GM12892 (cell line): ENCODE results near the gene OLFML1.

Source experiments
- POLR2A ChIP-seq: IDR thresholded peaks from 2 replicates; pipeline ENCODE4 v1.6.1; 2011; ENCODE audit warnings: low read depth, low read length, control low read depth
- POLR2AphosphoS5 ChIP-seq: IDR thresholded peaks from 2 replicates; pipeline ENCODE4 v1.6.1; 2011; ENCODE audit warnings: low read depth, low read length, control low read depth
- TAF1 ChIP-seq: IDR thresholded peaks from 2 replicates; pipeline ENCODE4 v1.6.1; 2011; ENCODE audit warnings: low read depth, mild to moderate bottlenecking, control low read depth, low read length, borderline replicate concordance

GRCh38 chr11:7548659-7549274, 63.5 kb downstream of the OLFML1 start:
- TF ChIP-seq POLR2A (no peak), POLR2AphosphoS5 (no peak), TAF1 (no peak)
